ENCODE data around the gene SLC6A4.
"Not testable (repeated sequence)": the region's sequence is repeated elsewhere in the genome, so short reads cannot be mapped to it uniquely, and the experiment has no call there.

The SLC6A4 gene

DNA sequence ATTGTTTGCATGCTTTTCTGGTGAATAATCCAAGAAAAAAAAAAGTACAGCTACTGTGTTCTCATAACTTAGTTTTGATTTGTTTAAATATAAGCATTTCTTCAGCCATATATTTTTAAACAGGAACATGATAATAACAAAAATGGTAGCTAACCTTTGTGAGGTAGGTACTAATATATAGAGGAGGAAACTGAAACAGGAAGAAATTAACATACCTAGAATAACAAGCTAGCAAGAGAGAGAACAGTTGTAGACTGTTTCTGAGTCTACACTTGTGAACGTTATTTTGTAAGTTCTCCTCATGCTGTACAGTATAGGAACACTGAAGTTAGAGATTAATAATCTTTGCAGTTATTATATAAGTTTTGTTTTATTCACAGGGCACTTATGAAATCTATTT is 69.5 kb downstream of the SLC6A4 start:
- peaks cover 11% of the 10 kb centered on the region for H3K36me3 ChIP-seq (replicated peaks)
- in situ Hi-C loops (cut with MboI; ENCODE audit: low sequenced_read_pairs): no loop called here

DNA sequence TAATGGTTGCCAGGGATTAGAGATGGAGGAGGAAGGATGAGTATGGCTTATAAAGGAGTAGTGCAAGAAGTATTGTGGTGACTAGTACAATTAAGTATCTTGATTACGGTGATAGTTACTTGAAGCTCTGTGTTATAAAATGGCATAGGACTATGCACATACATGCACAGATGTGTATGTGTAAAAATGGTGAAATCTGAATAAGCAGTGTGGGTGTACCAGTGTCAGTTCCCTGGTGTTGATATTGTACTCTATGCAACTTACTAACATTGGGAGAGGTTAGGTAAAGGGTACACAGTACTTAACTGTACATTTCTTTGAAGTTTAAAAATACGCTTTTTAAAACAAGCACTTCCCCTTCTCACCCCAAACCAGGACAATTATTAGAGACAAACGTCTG is 70.3 kb downstream of the SLC6A4 start:
- DNase-seq (ENCODE audit: low spot score in 2 of 2): no peak
- Histone ChIP-seq H3K4me1 (no peaks in the 10 kb centered on the region), H3K27me3 (ENCODE audit: low read depth) (no peaks in the 10 kb centered on the region), H3K36me3 (replicated peaks) (peaks cover 11% of the 10 kb centered on the region), H3K4me3 (no peak overlapping the region), H3K9me3 (no peaks in the 10 kb centered on the region; the same call in 1 of the 2 replicates)
- in situ Hi-C loops (cut with MboI; ENCODE audit: low sequenced_read_pairs): no loop called here

More for the DNA sequence above, 69.5 kb downstream of the SLC6A4 start:
- H3K4me3 ChIP-seq: no peak overlapping the region
- no peaks in the 10 kb centered on the region for H3K27me3 ChIP-seq (ENCODE audit: low read depth)
- no peaks in the 10 kb centered on the region for H3K9me3 ChIP-seq
- no peaks in the 10 kb centered on the region for H3K4me1 ChIP-seq
- DNase-seq (ENCODE audit: low spot score in 2 of 2): no peak

DNA sequence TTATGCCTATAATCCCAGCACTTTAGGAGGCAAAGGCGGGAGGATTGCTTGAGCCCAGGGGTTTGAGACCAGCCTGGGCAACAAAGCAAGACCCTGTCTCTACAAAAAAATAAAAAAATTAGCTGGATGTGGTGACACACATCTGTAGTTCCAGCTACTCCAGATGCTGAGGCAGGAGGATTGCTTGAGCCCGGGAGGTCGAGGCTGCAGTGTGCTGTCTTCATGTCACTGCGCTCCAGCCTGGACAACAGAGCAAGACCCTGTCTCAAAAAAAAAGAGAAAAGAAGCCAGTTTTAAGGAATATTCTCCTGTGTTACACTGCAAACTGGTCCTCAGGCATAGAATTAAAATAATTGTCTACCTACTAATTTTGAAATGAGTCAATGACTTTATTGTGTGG is 71.0 kb downstream of the SLC6A4 start:
- in situ Hi-C loops (cut with MboI; ENCODE audit: low sequenced_read_pairs): no loop called here
- Histone ChIP-seq H3K27me3 (ENCODE audit: low read depth) (no peaks in the 10 kb centered on the region), H3K4me3 (no peak overlapping the region), H3K36me3 (replicated peaks) (peaks cover 15% of the 10 kb centered on the region), H3K9me3 (peaks cover 3% of the 10 kb centered on the region), H3K4me1 (no peaks in the 10 kb centered on the region)
- DNase-seq (ENCODE audit: low spot score in 2 of 2): no peak

DNA sequence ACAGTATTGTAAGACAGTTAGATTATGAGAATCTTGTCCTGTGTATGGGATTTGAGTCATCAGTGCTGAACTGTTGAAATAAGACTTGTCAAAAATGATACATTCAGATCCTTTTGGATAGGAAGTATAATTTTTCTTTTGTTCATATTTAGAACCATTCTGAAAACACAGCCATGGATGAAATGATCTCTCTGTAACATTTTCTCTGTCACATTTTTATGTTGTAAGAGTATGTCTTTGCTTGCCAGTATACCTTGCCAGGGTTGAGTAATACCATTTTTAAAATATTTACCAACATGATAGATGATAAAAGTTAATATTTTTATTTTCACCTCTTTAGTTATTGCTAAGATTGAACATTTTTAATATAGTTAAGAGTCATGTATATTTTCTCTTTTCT is 73.9 kb downstream of the SLC6A4 start:
- in situ Hi-C loops (cut with MboI; ENCODE audit: low sequenced_read_pairs): no loop called here
- Histone ChIP-seq H3K36me3 (replicated peaks) (peaks cover 23% of the 10 kb centered on the region), H3K4me1 (no peaks in the 10 kb centered on the region), H3K9me3 (peaks cover 11% of the 10 kb centered on the region), H3K4me3 (no peak overlapping the region), H3K27me3 (ENCODE audit: low read depth) (no peaks in the 10 kb centered on the region)
- DNase-seq (ENCODE audit: low spot score in 2 of 2): no peak

DNA sequence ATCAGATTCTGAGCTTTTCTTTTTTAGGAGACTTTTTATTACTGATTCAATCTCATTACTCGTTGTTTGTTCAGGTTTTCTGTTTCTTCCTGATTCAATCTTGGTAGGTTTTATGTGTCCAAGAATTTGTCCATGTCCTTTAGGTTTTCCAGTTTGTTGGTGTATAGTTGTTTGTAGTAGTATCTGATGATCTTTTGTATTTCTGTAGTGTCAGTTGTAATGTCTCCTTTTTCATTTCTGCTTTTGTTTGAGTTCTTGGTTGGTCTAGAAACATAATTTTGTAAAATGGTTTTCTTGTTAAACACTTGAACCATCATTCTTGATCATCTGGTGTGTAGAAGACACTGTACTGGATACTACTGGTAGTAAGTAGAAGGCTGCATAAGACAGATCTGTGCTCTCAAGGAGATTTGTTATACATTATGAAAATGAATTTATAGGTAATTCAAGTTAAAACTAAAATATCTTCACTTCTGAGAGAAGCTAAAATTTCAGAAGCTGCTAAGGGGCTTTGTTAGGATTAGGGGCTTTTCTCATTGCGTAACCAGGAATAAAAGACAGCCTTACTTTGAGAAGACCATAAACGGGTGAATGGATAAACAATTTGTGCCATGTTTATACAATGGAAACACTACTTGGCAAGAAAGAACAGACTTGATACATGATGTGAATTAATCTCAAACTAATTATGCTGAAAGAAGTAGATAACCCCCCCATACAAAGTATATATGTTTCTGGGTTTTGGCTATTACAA is 74.9 kb downstream of the SLC6A4 start:
- no peaks in the 10 kb centered on the region for H3K4me1 ChIP-seq
- H3K27me3 ChIP-seq (ENCODE audit: low read depth): no peaks in the 10 kb centered on the region
- in situ Hi-C loops (cut with MboI; ENCODE audit: low sequenced_read_pairs): no loop called here
- H3K36me3 ChIP-seq (replicated peaks): peaks cover 28% of the 10 kb centered on the region
- H3K4me3 ChIP-seq: no peak overlapping the region
- H3K9me3 ChIP-seq: peaks cover 11% of the 10 kb centered on the region
- no peak for DNase-seq (ENCODE audit: low spot score in 2 of 2)

DNA sequence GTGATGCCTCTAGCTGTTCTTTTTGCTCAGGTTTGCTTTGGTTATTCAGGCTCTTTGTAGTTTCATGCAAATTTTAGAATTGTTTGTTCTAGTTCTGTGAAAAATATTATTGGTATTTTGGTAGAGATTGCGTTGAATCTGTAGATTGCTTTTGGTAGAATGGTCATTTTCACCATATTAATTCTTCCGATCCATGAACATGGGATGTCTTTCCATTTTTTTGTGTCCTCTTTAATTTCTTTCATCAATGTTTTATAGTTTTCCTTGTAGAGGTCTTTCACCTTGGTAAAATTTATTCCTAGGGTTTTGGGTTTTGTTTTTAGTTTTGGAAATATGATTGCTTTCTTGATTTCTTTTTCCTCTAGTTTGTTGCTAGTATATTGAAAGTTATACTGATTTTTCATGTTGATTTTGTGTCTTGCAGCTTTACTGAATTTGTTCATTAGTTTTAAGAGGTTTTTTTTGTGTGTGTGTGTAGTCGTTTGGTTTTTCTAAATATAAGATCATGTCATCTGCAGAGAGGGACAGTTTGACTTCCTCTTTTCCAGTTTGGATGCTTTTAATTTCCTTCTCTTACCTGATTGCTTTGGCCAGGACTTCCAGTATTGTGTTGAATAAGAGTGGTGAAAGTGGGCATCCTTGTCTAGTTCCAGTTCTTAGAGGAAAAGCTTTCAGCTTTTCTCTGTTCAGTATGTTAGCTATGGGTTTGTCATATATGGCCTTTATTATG is 76.4 kb downstream of the SLC6A4 start:
- in situ Hi-C loops (cut with MboI; ENCODE audit: low sequenced_read_pairs): no loop called here
- no peak for DNase-seq (ENCODE audit: low spot score in 2 of 2)
- Histone ChIP-seq H3K27me3 (ENCODE audit: low read depth) (no peaks in the 10 kb centered on the region), H3K36me3 (replicated peaks) (peaks cover 28% of the 10 kb centered on the region), H3K9me3 (peaks cover 11% of the 10 kb centered on the region), H3K4me3 (no peak overlapping the region), H3K4me1 (no peaks in the 10 kb centered on the region)

DNA sequence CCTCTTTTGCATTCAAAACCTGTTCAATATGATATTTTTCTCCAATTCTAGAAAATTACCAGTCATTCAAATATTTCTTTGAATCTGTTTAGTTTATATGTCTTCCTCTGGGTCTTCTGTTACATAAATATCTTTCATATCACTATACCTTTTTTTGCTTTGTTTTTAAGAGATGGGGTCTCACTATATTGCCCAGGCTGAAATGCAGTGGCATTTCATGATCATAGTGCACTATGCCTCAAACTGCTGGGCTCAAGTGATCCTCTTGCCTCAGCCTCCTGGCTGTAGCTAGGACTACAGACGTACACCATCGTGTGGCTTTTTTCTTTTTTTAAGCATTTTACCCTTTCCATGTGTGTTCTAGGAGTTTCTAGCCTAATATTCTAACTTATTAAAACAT is 80.1 kb downstream of the SLC6A4 start:
- Histone ChIP-seq H3K9me3 (peaks cover 11% of the 10 kb centered on the region), H3K36me3 (replicated peaks) (peaks cover 23% of the 10 kb centered on the region), H3K4me1 (peaks cover 12% of the 10 kb centered on the region), H3K27me3 (ENCODE audit: low read depth) (no peaks in the 10 kb centered on the region), H3K4me3 (no peak overlapping the region)
- in situ Hi-C loops (cut with MboI; ENCODE audit: low sequenced_read_pairs): no loop called here
- no peak for DNase-seq (ENCODE audit: low spot score in 2 of 2)

DNA sequence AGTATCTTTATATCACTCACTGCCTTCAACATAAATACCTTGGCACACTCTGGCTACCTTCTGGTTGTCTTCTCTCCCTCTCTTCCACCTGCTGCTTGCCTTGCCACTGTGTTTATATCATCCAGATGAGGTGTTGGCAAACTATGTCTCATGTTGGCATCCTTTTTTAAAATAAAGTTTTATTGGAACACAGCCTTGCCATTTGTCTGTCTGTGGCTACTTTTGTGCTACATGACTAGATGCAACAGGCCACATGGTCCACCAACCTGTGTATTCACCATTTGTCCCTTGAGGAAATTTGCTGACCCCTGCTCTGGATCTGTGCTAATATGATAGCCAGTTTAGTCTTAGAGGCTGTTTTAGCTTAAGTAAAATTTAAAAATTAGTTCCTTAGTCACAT is 82.0 kb downstream of the SLC6A4 start:
- no peak for DNase-seq (ENCODE audit: low spot score in 2 of 2)
- Histone ChIP-seq H3K4me1 (peaks cover 17% of the 10 kb centered on the region), H3K4me3 (no peak overlapping the region), H3K27me3 (ENCODE audit: low read depth) (no peaks in the 10 kb centered on the region), H3K9me3 (no peaks in the 10 kb centered on the region), H3K36me3 (replicated peaks) (peaks cover 12% of the 10 kb centered on the region; the same call in 1 of the 2 replicates)
- in situ Hi-C loops (cut with MboI; ENCODE audit: low sequenced_read_pairs): no loop called here

DNA sequence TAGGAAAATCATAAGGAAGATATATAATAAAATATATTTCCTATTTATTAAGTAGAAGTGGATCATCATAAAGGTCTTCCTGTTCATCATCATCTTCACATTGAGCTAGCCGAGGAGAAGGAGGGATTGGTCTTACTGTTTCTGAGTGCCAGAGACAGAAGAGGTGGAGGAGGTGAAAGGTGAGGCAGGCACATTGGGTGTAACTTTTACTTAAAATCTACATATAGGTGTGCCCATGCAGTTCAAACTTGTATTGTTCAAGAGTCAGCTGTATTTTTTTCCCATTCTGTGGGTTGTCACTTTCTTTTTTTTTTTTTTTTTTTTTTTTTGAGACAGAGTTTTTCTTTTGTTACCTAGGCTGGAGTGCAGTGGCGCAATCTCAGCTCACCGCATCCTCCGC is 84.0 kb downstream of the SLC6A4 start:
- peaks cover 25% of the 10 kb centered on the region for H3K4me1 ChIP-seq
- no peak for DNase-seq (ENCODE audit: low spot score in 2 of 2)
- in situ Hi-C loops (cut with MboI; ENCODE audit: low sequenced_read_pairs): no loop called here
- H3K36me3 ChIP-seq (replicated peaks): 0 out of 2 replicates have a peak, but pooled peaks cover 4% of the 10 kb centered on the region
- H3K9me3 ChIP-seq: no peaks in the 10 kb centered on the region
- no peaks in the 10 kb centered on the region for H3K27me3 ChIP-seq (ENCODE audit: low read depth)
- H3K4me3 ChIP-seq: no peak overlapping the region

DNA sequence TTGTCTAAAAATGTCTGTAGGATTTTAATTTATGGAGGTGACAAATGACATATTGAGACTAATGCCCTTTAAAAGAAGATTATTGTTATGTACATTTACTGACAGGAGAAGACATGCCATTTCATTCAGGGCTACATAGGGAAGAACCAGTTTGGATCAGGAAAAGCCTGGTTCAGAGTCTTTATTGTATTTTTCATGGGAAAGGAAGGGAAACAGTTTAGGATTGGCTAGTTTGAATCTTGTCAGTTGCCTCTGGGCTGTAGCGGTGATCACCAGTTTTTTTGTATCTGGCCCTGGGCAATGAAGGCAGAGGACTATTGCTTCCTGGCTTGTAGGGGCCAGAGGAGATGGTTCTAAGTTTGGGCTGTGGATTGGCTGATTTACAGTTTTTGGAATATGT is 87.1 kb downstream of the SLC6A4 start:
- Histone ChIP-seq H3K9me3 (no peaks in the 10 kb centered on the region), H3K4me3 (no peak overlapping the region), H3K36me3 (replicated peaks) (no peaks in the 10 kb centered on the region), H3K4me1 (peaks cover 25% of the 10 kb centered on the region), H3K27me3 (ENCODE audit: low read depth) (no peaks in the 10 kb centered on the region)
- in situ Hi-C loops (cut with MboI; ENCODE audit: low sequenced_read_pairs): no loop called here
- DNase-seq (ENCODE audit: low spot score in 2 of 2): peak; percentile 67 to 96

DNA sequence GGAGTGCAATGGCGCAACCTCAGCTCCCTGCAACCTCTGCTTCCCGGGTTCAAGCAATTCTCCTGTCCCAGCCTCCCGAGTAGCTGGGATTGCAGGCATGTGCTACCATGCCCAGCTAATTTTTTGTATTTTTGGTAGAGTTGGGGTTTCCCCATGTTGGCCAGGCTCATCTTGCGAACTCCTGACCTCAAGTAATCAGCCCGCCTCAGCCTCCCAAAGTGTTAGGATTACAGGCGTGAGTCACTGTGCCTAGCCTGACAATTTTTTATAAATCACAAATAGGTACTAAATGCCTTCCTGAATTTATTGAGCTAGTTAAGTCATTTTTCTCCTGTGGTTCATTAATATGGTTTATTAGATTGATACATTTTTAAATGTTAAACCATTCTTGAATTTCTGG is 87.6 kb downstream of the SLC6A4 start:
- H3K4me1 ChIP-seq: peaks cover 25% of the 10 kb centered on the region
- H3K4me3 ChIP-seq; H3K36me3 ChIP-seq (replicated peaks); H3K27me3 ChIP-seq (ENCODE audit: low read depth); in situ Hi-C loops (cut with MboI; ENCODE audit: low sequenced_read_pairs); H3K9me3 ChIP-seq: not testable (repeated sequence)
- DNase-seq (ENCODE audit: low spot score in 2 of 2): peak in 1 of 2 experiments; percentile 56

Measured in HAP-1 (cell line).